Neural progenitor cell (in vitro differentiated cells): Measurements from ENCODE around the gene PBX1. TPM values are rescaled to one million over a fixed set of nuclear protein-coding genes. Genes with fewer than 3 reads are reported as not detected.

ENCODE experiments used
- DNase-seq: peaks from one replicate; pipeline ENCODE4 v3.0.0-alpha.2; 2016; ENCODE audit warnings: low spot score
- H2AFZ ChIP-seq: fragments of 200-600 bp; sonication (generic); replicated peaks from 2 replicates; pipeline ENCODE4 v1.6.1; 2016; ENCODE audit warnings: antibody characterized with exemption
- H3F3A ChIP-seq: fragments of 200-600 bp; sonication (generic); 2 replicates; pipeline ENCODE4 v1.6.1; 2016; ENCODE audit warnings: antibody characterized with exemption, low read depth
- H3K27ac ChIP-seq: fragments of 200-600 bp; sonication (generic); 2 replicates; pipeline ENCODE4 v1.5.1; 2016; ENCODE audit warnings: mild to moderate bottlenecking
- H3K27me3 ChIP-seq: fragments of 200-600 bp; sonication (generic); 2 replicates; pipeline ENCODE4 v1.6.1; 2016; ENCODE audit warnings: mild to moderate bottlenecking, moderate library complexity
- H3K36me3 ChIP-seq: fragments of 200-600 bp; sonication (generic); 2 replicates; pipeline ENCODE4 v1.5.1; 2016
- H3K4me1 ChIP-seq: fragments of 200-600 bp; sonication (generic); 2 replicates; pipeline ENCODE4 v1.6.1; 2016; ENCODE audit warnings: mixed run types
- H3K4me2 ChIP-seq: fragments of 200-600 bp; sonication (generic); 2 replicates; pipeline ENCODE4 v1.6.1; 2016
- H3K4me3 ChIP-seq: fragments of 200-600 bp; sonication (generic); 2 replicates; pipeline ENCODE4 v1.5.1; 2016
- H3K79me2 ChIP-seq: fragments of 200-600 bp; sonication (generic); 2 replicates; pipeline ENCODE4 v1.6.1; 2016; ENCODE audit warnings: low read depth
- H3K9ac ChIP-seq: fragments of 200-600 bp; sonication (generic); 2 replicates; pipeline ENCODE4 v1.6.1; 2016
- H3K9me3 ChIP-seq: fragments of 200-600 bp; sonication (generic); 2 replicates; pipeline ENCODE4 v1.5.1; 2016; ENCODE audit warnings: low read depth
- H4K20me1 ChIP-seq: fragments of 200-600 bp; sonication (generic); 2 replicates; pipeline ENCODE4 v1.6.1; 2016; ENCODE audit warnings: low read depth
- H3K27ac Mint-ChIP-seq: 3 replicates; pipeline ENCODE4 v1.8.0; 2021; ENCODE audit warnings: mixed read lengths
- H3K27me3 Mint-ChIP-seq: 2 replicates; pipeline ENCODE4 v1.8.0; 2022; ENCODE audit warnings: low read depth, mild to moderate bottlenecking, inconsistent platforms, moderate library complexity, mixed read lengths; ENCODE audit not compliant: insufficient read depth
- H3K36me3 Mint-ChIP-seq: 3 replicates; pipeline ENCODE4 v1.8.0; 2021; ENCODE audit warnings: mixed read lengths
- H3K4me1 Mint-ChIP-seq: 3 replicates; pipeline ENCODE4 v1.8.0; 2021; ENCODE audit warnings: mixed read lengths
- H3K4me3 Mint-ChIP-seq: 3 replicates; pipeline ENCODE4 v1.8.0; 2021; ENCODE audit warnings: mild to moderate bottlenecking, moderate library complexity, mixed read lengths
- H3K9me3 Mint-ChIP-seq: 3 replicates; pipeline ENCODE4 v1.8.0; 2020; ENCODE audit warnings: mixed read lengths
- CTCF ChIP-seq: fragments of 200-600 bp; sonication (generic); IDR thresholded peaks from 2 replicates; pipeline ENCODE4 v1.5.1; 2017; ENCODE audit warnings: antibody characterized with exemption, mild to moderate bottlenecking
- EZH2 ChIP-seq: fragments of 200-600 bp; sonication (generic); IDR thresholded peaks from 2 replicates; pipeline ENCODE4 v1.6.1; 2017; ENCODE audit warnings: antibody characterized with exemption, mild to moderate bottlenecking, moderate library complexity
- EZH2phosphoT487 ChIP-seq: fragments of 200-600 bp; sonication (generic); IDR thresholded peaks from 2 replicates; pipeline ENCODE4 v1.6.1; 2017; ENCODE audit warnings: antibody characterized with exemption
- total RNA-seq: library from RNA; depleted of rRNA; stranded (reverse); fragments of >200 nt; gene quantifications from 2 replicates; pipeline ENCODE4 v1.2.3, GENCODE V29; 2015; ENCODE audit warnings: low replicate concordance

The PBX1 gene
- total RNA-seq, 1 donor from 2014 or later, result 91.1 TPM

- peaks cover 37% of the 10 kb centered on the region for H3K4me1 ChIP-seq
- H3K79me2 ChIP-seq, result peaks cover 95% of the 10 kb centered on the region
- peaks cover 2% of the 10 kb centered on the region for H3K27me3 Mint-ChIP-seq
Observed at GRCh38 chr1:164735315-164736052, 176.5 kb downstream of the PBX1 start.

GRCh38 chr1:164736137-164736536 is 177.2 kb downstream of the PBX1 start:
- Histone ChIP-seq H3K79me2 (peaks cover 96% of the 10 kb centered on the region), H3K9me3 (no peaks in the 10 kb centered on the region), H2AFZ (no peak overlapping the region), H4K20me1 (peaks cover 70% of the 10 kb centered on the region), H3K9ac (no peak overlapping the region), H3K4me3 (no peak overlapping the region), H3K27me3 (no peaks in the 10 kb centered on the region), H3K4me1 (peaks cover 32% of the 10 kb centered on the region), H3F3A (peaks cover 3% of the 10 kb centered on the region), H3K27ac (no peak overlapping the region), H3K4me2 (no peak overlapping the region), H3K36me3 (no peaks in the 10 kb centered on the region)
- Mint-ChIP-seq H3K9me3 (no peaks in the 10 kb centered on the region), H3K36me3 (peaks cover 6% of the 10 kb centered on the region), H3K4me3 (no peak overlapping the region), H3K27ac (no peak overlapping the region), H3K27me3 (peaks cover 2% of the 10 kb centered on the region), H3K4me1 (peaks cover 52% of the 10 kb centered on the region)
- DNase-seq, result no peak
- TF ChIP-seq CTCF (no peak), EZH2phosphoT487 (no peak), EZH2 (no peak)

More at GRCh38 chr1:164735315-164736052, 176.5 kb downstream of the PBX1 start:
- Histone ChIP-seq H3K36me3 (no peaks in the 10 kb centered on the region), H4K20me1 (peaks cover 72% of the 10 kb centered on the region), H3K27me3 (no peaks in the 10 kb centered on the region), H3K9me3 (no peaks in the 10 kb centered on the region), H3F3A (peaks cover 3% of the 10 kb centered on the region), H3K27ac (no peak overlapping the region), H3K4me2 (peak overlapping the region; percentile 5), H3K9ac (no peak overlapping the region), H2AFZ (no peak overlapping the region), H3K4me3 (no peak overlapping the region)
- TF ChIP-seq EZH2, result no peak
- TF ChIP-seq EZH2phosphoT487, result no peak
- no peak for TF ChIP-seq CTCF
- Mint-ChIP-seq H3K27ac (peak overlapping the region; percentile 22), H3K4me3 (no peak overlapping the region), H3K4me1 (peaks cover 58% of the 10 kb centered on the region), H3K9me3 (no peaks in the 10 kb centered on the region), H3K36me3 (peaks cover 6% of the 10 kb centered on the region)
- peak; percentile 38 for DNase-seq

GRCh38 chr1:164739189-164739588 is 180.2 kb downstream of the PBX1 start:
- Mint-ChIP-seq H3K36me3 (peaks cover 3% of the 10 kb centered on the region), H3K4me1 (peaks cover 45% of the 10 kb centered on the region), H3K27ac (peak overlapping the region; percentile 75), H3K4me3 (no peak overlapping the region), H3K9me3 (no peaks in the 10 kb centered on the region), H3K27me3 (peaks cover 2% of the 10 kb centered on the region)
- peak overlapping the region; percentile 8 for H3K4me2 ChIP-seq
- H3K27ac ChIP-seq, result no peak overlapping the region
- H3K4me3 ChIP-seq, result no peak overlapping the region
- H2AFZ ChIP-seq, result no peak overlapping the region
- no peaks in the 10 kb centered on the region for H3K27me3 ChIP-seq
- H3F3A ChIP-seq, result peaks cover 3% of the 10 kb centered on the region
- no peaks in the 10 kb centered on the region for H3K36me3 ChIP-seq
- peaks cover 25% of the 10 kb centered on the region for H3K4me1 ChIP-seq
- TF ChIP-seq EZH2phosphoT487 (no peak), EZH2 (no peak), CTCF (no peak)
- no peaks in the 10 kb centered on the region for H3K9me3 ChIP-seq
- peaks cover 64% of the 10 kb centered on the region for H4K20me1 ChIP-seq
- DNase-seq, result no peak
- H3K79me2 ChIP-seq, result peaks cover 95% of the 10 kb centered on the region
- H3K9ac ChIP-seq, result no peak overlapping the region
